Natural killer cell (primary cell): ENCODE measurements around the gene CHD3. TPM values are rescaled to one million over a fixed set of nuclear protein-coding genes. Genes with fewer than 3 reads are reported as not detected.

Experiments
- ATAC-seq, 3 donors: fragments of 150-1000 bp in 2 of 3; fragments of 200-7000 bp in 1 of 3; cut with Tn5 transposase; 1 replicate in 1 of 3; 2 replicates in 2 of 3; pipeline ENCODE4 v1.10.0; 2021; ENCODE audit warnings: mild to moderate bottlenecking in 2 of 3, moderate library complexity in 2 of 3
- DNase-seq, 2 donors: peaks; one replicate each; pipeline versions ENCODE4 v3.0.0 to v3.0.0-alpha.2; 2013 to 2021; ENCODE audit warnings: mixed read lengths in 1 of 2
- H3K27ac ChIP-seq: one replicate; pipeline ENCODE4 v1.5.1; 2013; ENCODE audit warnings: mild to moderate bottlenecking, low read length
- H3K27me3 ChIP-seq: one replicate; pipeline ENCODE4 v1.6.1; 2013; ENCODE audit warnings: low read length; ENCODE audit not compliant: control insufficient read depth, insufficient read depth
- H3K36me3 ChIP-seq: one replicate; pipeline ENCODE4 v1.6.1; 2013; ENCODE audit warnings: low read length; ENCODE audit not compliant: control insufficient read depth, insufficient read depth
- H3K4me1 ChIP-seq: one replicate; pipeline ENCODE4 v1.6.1; 2013; ENCODE audit warnings: low read length; ENCODE audit not compliant: control insufficient read depth, insufficient read depth
- H3K4me3 ChIP-seq: one replicate; pipeline ENCODE4 v1.5.1; 2013; ENCODE audit warnings: low read length
- H3K9me3 ChIP-seq: one replicate; pipeline ENCODE4 v1.6.1; 2013; ENCODE audit warnings: low read length; ENCODE audit not compliant: control insufficient read depth, insufficient read depth
- H3K27ac Mint-ChIP-seq, 2 donors: one replicate each; pipeline ENCODE4 v1.8.0; 2022; ENCODE audit warnings: mild to moderate bottlenecking in 2 of 2, mixed read lengths in 2 of 2, moderate library complexity in 1 of 2
- H3K27me3 Mint-ChIP-seq, 2 donors: one replicate each; pipeline ENCODE4 v1.8.0; 2022; ENCODE audit warnings: low read depth in 2 of 2, mixed read lengths in 2 of 2
- H3K36me3 Mint-ChIP-seq: one replicate; pipeline ENCODE4 v1.8.0; 2022; ENCODE audit warnings: mixed read lengths
- H3K4me1 Mint-ChIP-seq, 2 donors: one replicate each; pipeline ENCODE4 v1.8.0; 2022; ENCODE audit warnings: mixed read lengths in 2 of 2
- H3K4me3 Mint-ChIP-seq: one replicate; pipeline ENCODE4 v1.8.0; 2022; ENCODE audit warnings: mild to moderate bottlenecking, moderate library complexity, mixed read lengths
- H3K9me3 Mint-ChIP-seq, 2 donors: one replicate each; pipeline ENCODE4 v1.8.0; 2022; ENCODE audit warnings: mixed read lengths in 2 of 2
- WGBS: methylation state at CpG from one replicate; pipeline ENCODE4 v1.1.7; 2013; ENCODE audit warnings: missing lambda C conversion rate; ENCODE audit not compliant: insufficient coverage; 5-methylcytosine and 5-hydroxymethylcytosine counted together
- intact Hi-C: fragments of 100-400 bp; cut with micrococcal nuclease; formaldehyde crosslinking; loops from one replicate; pipeline ENCODE4 v1.14.2; 2022
- total RNA-seq, 4 donors: library from RNA; stranded (reverse); fragments of 120-200 nt in 1 of 4; gene quantifications; one replicate each; pipeline versions ENCODE4 v1.2.3 to v1.2.4, GENCODE V29; 2013 to 2022
- TF ChIP-seq, protein P1 (sequence below): fragments of 200-600 bp; IDR thresholded peaks from one replicate; pipeline ENCODE4 v1.8.0; 2022; ENCODE audit warnings: antibody characterized with exemption

The CHD3 gene
- total RNA-seq, 3 donors from 2014 or later (not counting 1 experiment from before 2014, with no cell fraction given) = 215 to 275 (median 218) TPM

DNA sequence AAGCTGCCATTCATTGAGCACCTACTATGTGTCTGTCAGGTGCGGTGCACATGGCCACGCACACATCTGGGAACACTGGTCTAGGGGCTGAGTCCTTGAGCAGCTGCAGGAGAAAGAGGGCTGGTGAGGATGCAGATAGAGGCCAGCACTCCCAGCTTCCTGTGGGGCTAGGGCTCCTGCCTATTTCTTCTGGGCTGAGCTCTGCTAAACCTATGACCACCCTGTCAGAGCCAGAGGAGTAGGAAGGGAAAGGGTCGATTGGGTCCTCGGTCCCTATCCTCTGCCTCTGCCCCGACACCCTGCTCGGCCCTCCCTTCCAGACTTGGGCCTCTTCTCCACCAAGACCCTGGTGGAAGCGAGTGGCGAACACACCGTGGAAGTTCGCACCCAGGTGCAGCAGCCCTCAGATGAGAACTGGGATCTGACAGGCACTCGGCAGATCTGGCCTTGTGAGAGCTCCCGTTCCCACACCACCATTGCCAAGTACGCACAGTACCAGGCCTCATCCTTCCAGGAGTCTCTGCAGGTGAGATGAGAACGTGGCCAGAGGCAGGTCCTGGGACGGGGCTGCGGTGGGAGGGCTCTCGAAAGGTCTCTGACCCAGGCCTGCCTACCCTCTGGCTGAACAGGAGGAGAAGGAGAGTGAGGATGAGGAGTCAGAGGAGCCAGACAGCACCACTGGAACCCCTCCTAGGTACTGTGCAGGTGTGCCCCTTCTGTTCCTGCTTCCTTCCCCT lies 37.7 kb upstream of the CHD3 start:
- peak overlapping the region; percentile 74 to 83 for H3K27ac Mint-ChIP-seq
- no peak overlapping the region for H3K4me3 ChIP-seq
- peaks cover 12 to 28% of the 10 kb centered on the region in 2 donors for H3K4me1 Mint-ChIP-seq
- DNase-seq (no peak), ATAC-seq (peak in 1 of 3 donors; percentile 1)
- WGBS = 92% methylated on average over 17 of the region's 17 CpGs
- peak overlapping the region; percentile 22 for H3K27ac ChIP-seq
- TF ChIP-seq, protein P1, sequence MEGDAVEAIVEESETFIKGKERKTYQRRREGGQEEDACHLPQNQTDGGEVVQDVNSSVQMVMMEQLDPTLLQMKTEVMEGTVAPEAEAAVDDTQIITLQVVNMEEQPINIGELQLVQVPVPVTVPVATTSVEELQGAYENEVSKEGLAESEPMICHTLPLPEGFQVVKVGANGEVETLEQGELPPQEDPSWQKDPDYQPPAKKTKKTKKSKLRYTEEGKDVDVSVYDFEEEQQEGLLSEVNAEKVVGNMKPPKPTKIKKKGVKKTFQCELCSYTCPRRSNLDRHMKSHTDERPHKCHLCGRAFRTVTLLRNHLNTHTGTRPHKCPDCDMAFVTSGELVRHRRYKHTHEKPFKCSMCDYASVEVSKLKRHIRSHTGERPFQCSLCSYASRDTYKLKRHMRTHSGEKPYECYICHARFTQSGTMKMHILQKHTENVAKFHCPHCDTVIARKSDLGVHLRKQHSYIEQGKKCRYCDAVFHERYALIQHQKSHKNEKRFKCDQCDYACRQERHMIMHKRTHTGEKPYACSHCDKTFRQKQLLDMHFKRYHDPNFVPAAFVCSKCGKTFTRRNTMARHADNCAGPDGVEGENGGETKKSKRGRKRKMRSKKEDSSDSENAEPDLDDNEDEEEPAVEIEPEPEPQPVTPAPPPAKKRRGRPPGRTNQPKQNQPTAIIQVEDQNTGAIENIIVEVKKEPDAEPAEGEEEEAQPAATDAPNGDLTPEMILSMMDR = no peak
- no peaks in the 10 kb centered on the region for H3K36me3 Mint-ChIP-seq
- H3K4me1 ChIP-seq = peaks cover 27% of the 10 kb centered on the region
- H3K4me3 Mint-ChIP-seq = peak overlapping the region; percentile 67
- H3K36me3 ChIP-seq = peaks cover 11% of the 10 kb centered on the region
- H3K27me3 ChIP-seq = no peaks in the 10 kb centered on the region
- H3K27me3 Mint-ChIP-seq = no peaks in the 10 kb centered on the region
- H3K9me3 ChIP-seq = no peaks in the 10 kb centered on the region
- no peaks in the 10 kb centered on the region for H3K9me3 Mint-ChIP-seq
- intact Hi-C loops = loop anchor here (1.0 to 10.0 kb wide), 2 partner anchors 29 to 106 kb away; no protein-coding TSS in a partner anchor

DNA sequence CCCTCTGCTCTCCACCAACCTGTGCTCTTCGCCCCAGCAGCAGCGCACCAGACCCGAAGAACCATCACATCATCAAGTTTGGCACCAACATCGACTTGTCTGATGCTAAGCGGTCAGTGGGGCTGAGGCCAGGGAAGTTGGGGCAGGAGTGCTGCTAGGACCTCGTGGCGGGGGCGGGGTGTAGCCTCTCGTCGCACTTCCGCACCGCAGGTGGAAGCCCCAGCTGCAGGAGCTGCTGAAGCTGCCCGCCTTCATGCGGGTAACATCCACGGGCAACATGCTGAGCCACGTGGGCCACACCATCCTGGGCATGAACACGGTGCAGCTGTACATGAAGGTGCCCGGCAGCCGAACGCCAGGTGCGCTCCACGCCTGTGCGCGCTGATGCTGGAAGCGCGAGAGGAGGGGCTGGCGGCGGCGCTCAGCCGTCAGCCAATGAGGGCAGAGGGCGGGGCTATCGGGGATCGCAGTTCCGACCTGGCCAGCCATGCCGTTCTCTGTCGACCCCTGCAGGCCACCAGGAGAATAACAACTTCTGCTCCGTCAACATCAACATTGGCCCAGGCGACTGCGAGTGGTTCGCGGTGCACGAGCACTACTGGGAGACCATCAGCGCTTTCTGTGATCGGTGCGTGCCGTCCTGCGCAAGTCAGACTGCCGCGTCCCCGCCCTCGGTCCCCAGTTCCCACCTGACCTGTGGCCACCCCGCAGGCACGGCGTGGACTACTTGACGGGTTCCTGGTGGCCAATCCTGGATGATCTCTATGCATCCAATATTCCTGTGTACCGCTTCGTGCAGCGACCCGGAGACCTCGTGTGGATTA lies 36.9 kb upstream of the CHD3 start:
- Histone ChIP-seq H3K9me3 (no peaks in the 10 kb centered on the region), H3K4me1 (peaks cover 35% of the 10 kb centered on the region), H3K4me3 (peak overlapping the region; percentile 34), H3K27ac (peak overlapping the region; percentile 22), H3K27me3 (no peaks in the 10 kb centered on the region), H3K36me3 (peaks cover 9% of the 10 kb centered on the region)
- DNase-seq (peak; percentile 94 to 99), ATAC-seq (peak; percentile 72 to 93 (median 87))
- TF ChIP-seq, protein P1 = peak; percentile 98
- H3K36me3 Mint-ChIP-seq = no peaks in the 10 kb centered on the region
- intact Hi-C loops = loop anchor here (1.0 to 10.0 kb wide), 2 partner anchors 29 to 107 kb away; no protein-coding TSS in a partner anchor
- WGBS = 28% methylated on average over 60 of the region's 60 CpGs
- H3K4me3 Mint-ChIP-seq = peak overlapping the region; percentile 67
- peak overlapping the region; percentile 74 to 83 for H3K27ac Mint-ChIP-seq
- peaks cover 12 to 24% of the 10 kb centered on the region in 2 donors for H3K4me1 Mint-ChIP-seq
- H3K9me3 Mint-ChIP-seq = no peaks in the 10 kb centered on the region
- H3K27me3 Mint-ChIP-seq = no peaks in the 10 kb centered on the region

DNA sequence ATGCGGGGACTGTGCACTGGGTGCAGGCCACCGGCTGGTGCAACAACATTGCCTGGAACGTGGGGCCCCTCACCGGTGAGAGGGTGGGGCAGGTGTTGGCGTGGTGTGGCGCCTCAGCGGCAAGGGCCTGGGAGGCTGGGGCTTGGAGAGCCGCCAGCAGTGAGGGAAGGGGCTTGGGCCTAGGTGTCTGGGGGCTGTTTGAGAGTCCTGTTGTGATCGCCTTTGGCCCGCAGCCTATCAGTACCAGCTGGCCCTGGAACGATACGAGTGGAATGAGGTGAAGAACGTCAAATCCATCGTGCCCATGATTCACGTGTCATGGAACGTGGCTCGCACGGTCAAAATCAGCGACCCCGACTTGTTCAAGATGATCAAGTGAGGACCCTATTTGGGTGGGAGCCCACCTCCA lies 36.3 kb upstream of the CHD3 start:
- Mint-ChIP-seq H3K27me3 (no peaks in the 10 kb centered on the region), H3K27ac (peak overlapping the region; percentile 74 to 83), H3K36me3 (no peaks in the 10 kb centered on the region), H3K4me3 (peak overlapping the region; percentile 67), H3K4me1 (peaks cover 12 to 18% of the 10 kb centered on the region in 2 donors), H3K9me3 (no peaks in the 10 kb centered on the region)
- ATAC-seq (no peak), DNase-seq (no peak)
- TF ChIP-seq, protein P1 = no peak
- Histone ChIP-seq H3K4me3 (no peak overlapping the region), H3K27me3 (no peaks in the 10 kb centered on the region), H3K36me3 (peaks cover 9% of the 10 kb centered on the region), H3K27ac (no peak overlapping the region), H3K4me1 (peaks cover 38% of the 10 kb centered on the region), H3K9me3 (no peaks in the 10 kb centered on the region)
- 74% methylated on average over 20 of the region's 20 CpGs for WGBS
- intact Hi-C loops = loop anchor here (10.0 kb wide), 1 partner anchor 107 kb away; no protein-coding TSS in a partner anchor
